Measurements from ENCODE around the gene ABCA3.

Gene ABCA3

DNA sequence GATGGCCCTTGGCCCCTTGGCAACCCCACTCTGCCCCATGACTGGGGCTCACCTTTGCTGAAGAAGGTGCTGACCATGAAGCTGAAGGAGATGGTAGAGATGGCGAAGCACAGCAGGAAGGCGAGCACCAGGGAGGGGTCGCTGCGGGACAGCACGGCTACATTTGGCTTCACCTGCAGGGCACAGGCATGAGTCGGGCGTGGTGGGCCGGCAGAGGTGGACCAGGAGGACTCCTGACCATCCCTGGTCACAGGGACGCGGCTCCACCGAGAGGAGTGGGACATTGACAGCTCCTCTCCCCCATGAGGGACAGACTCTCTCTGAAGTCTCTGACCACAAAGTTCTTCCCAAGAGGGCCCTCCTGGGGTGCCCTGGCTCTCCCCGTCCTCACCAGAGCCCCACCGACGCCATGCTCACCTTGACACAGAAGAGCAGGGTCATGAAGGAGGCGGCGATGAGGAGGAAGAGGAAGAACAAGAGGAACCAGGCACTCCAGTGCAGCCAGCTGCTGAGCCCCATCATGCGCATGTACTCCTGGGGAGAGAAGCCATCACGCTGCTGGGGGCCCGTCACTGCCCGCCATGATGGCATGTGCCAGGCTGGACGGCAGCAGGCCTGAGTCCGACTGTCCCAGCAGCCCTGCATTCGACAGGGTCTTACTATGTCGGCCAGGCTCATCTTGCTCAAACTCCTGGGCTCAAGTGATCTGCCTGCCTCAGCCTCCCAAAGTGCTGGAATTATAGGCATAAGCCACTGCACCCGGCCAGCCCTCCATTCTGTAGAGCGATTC, 23.1 kb downstream of the ABCA3 start:
- H3K27me3 ChIP-seq (ENCODE audit: insufficient read depth, low read length, poor library complexity), result no peaks in the 10 kb centered on the region
- no peaks in the 10 kb centered on the region for H3K79me1 ChIP-seq (ENCODE audit: low read length)
- H3K4me3 ChIP-seq (ENCODE audit: low read length), result no peak overlapping the region
- no peak overlapping the region for H4K8ac ChIP-seq (ENCODE audit: low read depth, low read length)
- no peak overlapping the region for H3K27ac ChIP-seq (ENCODE audit: low read depth, low read length)
- H3K4me1 ChIP-seq (ENCODE audit: control insufficient read depth, low read depth, low read length), result no peaks in the 10 kb centered on the region
- no peak overlapping the region for H3K9ac ChIP-seq (ENCODE audit: low read length)
- H3K56ac ChIP-seq (ENCODE audit: low read length), result no peak overlapping the region
- no peak overlapping the region for H3K4me2 ChIP-seq (ENCODE audit: low read length)
- H4K5ac ChIP-seq (ENCODE audit: low read length), result no peak overlapping the region
- no peak for DNase-seq
- H3K4ac ChIP-seq (ENCODE audit: low read depth, low read length), result no peak overlapping the region
- H3K23ac ChIP-seq (ENCODE audit: low read length), result no peak overlapping the region
- no peaks in the 10 kb centered on the region for H3K79me2 ChIP-seq (ENCODE audit: control insufficient read depth, insufficient read depth, low read length)
- H3K18ac ChIP-seq (ENCODE audit: low read length), result no peak overlapping the region
- H2BK5ac ChIP-seq (ENCODE audit: low read length), result no peak overlapping the region
- no peaks in the 10 kb centered on the region for H3K36me3 ChIP-seq (ENCODE audit: control insufficient read depth, insufficient read depth, low read length)
- WGBS (ENCODE audit: extremely low coverage, insufficient coverage, low lambda C conversion rate), result no CpG with 5 or more reads among the region's 26 CpGs
- H2BK120ac ChIP-seq (ENCODE audit: low read depth, low read length), result no peak overlapping the region
- H2AK5ac ChIP-seq (ENCODE audit: low read length), result no peak overlapping the region
- H2BK15ac ChIP-seq (replicated peaks; ENCODE audit: low read depth), result no peak overlapping the region

DNA sequence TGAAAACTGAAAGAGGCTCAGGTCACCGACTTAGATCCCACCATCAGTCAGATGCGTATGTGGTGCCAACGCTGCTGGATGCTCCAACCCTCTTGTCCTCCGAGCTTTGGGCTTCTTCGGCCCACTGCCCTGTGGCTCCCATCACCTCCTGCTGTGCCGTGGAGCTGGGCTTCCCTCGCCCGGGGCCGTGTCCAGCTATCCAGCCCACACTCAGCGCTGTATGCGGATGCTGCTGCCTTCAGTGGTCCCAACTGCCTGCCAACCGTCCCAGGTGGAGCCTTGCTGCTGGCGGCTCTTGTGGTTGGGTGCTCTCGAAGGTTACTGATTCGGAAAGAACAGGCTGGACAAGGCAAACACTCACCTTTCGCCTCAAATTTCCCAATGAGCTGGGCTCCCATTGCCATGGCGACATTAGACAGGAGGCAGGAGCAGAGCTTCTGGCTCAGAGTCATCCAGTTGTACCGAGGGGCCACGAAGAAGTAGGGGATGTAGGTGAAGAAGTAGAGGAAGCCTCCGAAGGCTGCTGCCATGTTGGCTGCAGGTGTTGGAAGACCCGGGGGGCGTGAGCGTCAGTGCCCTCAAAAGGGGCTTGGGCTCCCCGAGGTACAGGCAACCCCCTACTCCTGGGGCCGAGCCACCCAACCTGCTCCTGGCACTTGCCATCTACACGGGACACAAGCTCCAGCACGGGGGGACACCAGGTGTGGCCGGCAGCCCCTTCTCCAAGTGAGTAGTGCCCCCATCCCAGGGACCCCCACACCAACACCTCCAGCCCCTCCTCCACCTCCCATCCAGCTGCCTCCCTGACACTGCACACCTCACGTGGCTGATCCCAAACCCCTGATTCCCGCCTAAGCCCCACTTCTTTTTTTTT, 32.2 kb downstream of the ABCA3 start:
- Histone ChIP-seq H3K4ac (ENCODE audit: low read depth, low read length) (no peak overlapping the region), H3K4me2 (ENCODE audit: low read length) (no peak overlapping the region), H3K27me3 (ENCODE audit: insufficient read depth, low read length, poor library complexity) (no peaks in the 10 kb centered on the region), H4K8ac (ENCODE audit: low read depth, low read length) (no peak overlapping the region), H3K27ac (ENCODE audit: low read depth, low read length) (no peak overlapping the region), H2BK120ac (ENCODE audit: low read depth, low read length) (no peak overlapping the region), H3K9ac (ENCODE audit: low read length) (no peak overlapping the region), H3K56ac (ENCODE audit: low read length) (no peak overlapping the region), H2AK5ac (ENCODE audit: low read length) (no peak overlapping the region), H3K36me3 (ENCODE audit: control insufficient read depth, insufficient read depth, low read length) (no peaks in the 10 kb centered on the region), H3K23ac (ENCODE audit: low read length) (no peak overlapping the region), H3K4me1 (ENCODE audit: control insufficient read depth, low read depth, low read length) (no peaks in the 10 kb centered on the region), H3K79me2 (ENCODE audit: control insufficient read depth, insufficient read depth, low read length) (no peaks in the 10 kb centered on the region), H3K79me1 (ENCODE audit: low read length) (no peaks in the 10 kb centered on the region), H3K4me3 (ENCODE audit: low read length) (no peak overlapping the region), H2BK5ac (ENCODE audit: low read length) (no peak overlapping the region), H2BK15ac (replicated peaks; ENCODE audit: low read depth) (no peak overlapping the region), H3K18ac (ENCODE audit: low read length) (no peak overlapping the region), H4K5ac (ENCODE audit: low read length) (no peak overlapping the region)
- no CpG with 5 or more reads among the region's 30 CpGs for WGBS (ENCODE audit: extremely low coverage, insufficient coverage, low lambda C conversion rate)
- DNase-seq, result no peak

DNA sequence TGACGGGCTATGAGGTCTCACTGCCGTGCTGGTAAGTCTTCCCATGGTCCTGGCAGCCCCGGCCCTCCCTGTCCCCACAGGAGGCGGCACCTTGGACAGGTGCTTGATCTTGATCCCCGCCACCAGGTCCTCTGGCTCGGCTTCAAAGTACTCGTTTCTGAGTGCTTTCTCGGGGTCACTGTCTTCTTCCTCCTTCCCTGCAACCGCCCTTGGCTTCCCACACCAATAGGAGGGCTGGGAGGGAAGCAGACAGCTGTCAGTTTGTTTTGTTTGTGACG, 40.7 kb downstream of the ABCA3 start:
- WGBS (ENCODE audit: extremely low coverage, insufficient coverage, low lambda C conversion rate), result no CpG with 5 or more reads among the region's 10 CpGs
- no peak overlapping the region for H2AK5ac ChIP-seq (ENCODE audit: low read length)

GRCh38 chr16:2299121-2299914, 41.2 kb downstream of the ABCA3 start:
- no peak overlapping the region for H3K4me3 ChIP-seq (ENCODE audit: low read length)
- no peak overlapping the region for H2AK5ac ChIP-seq (ENCODE audit: low read length)
- H3K27me3 ChIP-seq (ENCODE audit: insufficient read depth, low read length, poor library complexity), result no peaks in the 10 kb centered on the region
- WGBS (ENCODE audit: extremely low coverage, insufficient coverage, low lambda C conversion rate), result no CpG with 5 or more reads among the region's 31 CpGs
- H3K79me1 ChIP-seq (ENCODE audit: low read length), result no peaks in the 10 kb centered on the region
- no peak overlapping the region for H4K8ac ChIP-seq (ENCODE audit: low read depth, low read length)
- no peaks in the 10 kb centered on the region for H3K36me3 ChIP-seq (ENCODE audit: control insufficient read depth, insufficient read depth, low read length)
- H3K9ac ChIP-seq (ENCODE audit: low read length), result no peak overlapping the region
- no peak overlapping the region for H3K18ac ChIP-seq (ENCODE audit: low read length)
- no peak overlapping the region for H4K5ac ChIP-seq (ENCODE audit: low read length)
- H3K27ac ChIP-seq (ENCODE audit: low read depth, low read length), result no peak overlapping the region
- H3K23ac ChIP-seq (ENCODE audit: low read length), result no peak overlapping the region
- no peaks in the 10 kb centered on the region for H3K79me2 ChIP-seq (ENCODE audit: control insufficient read depth, insufficient read depth, low read length)
- H3K4ac ChIP-seq (ENCODE audit: low read depth, low read length), result no peak overlapping the region
- no peaks in the 10 kb centered on the region for H3K4me1 ChIP-seq (ENCODE audit: control insufficient read depth, low read depth, low read length)
- no peak overlapping the region for H3K56ac ChIP-seq (ENCODE audit: low read length)
- no peak overlapping the region for H2BK5ac ChIP-seq (ENCODE audit: low read length)
- H2BK15ac ChIP-seq (replicated peaks; ENCODE audit: low read depth), result no peak overlapping the region
- H2BK120ac ChIP-seq (ENCODE audit: low read depth, low read length), result no peak overlapping the region
- DNase-seq, result no peak
- no peak overlapping the region for H3K4me2 ChIP-seq (ENCODE audit: low read length)

More for the DNA sequence above, 40.7 kb downstream of the ABCA3 start:
- H4K8ac ChIP-seq (ENCODE audit: low read depth, low read length), result no peak overlapping the region
- H3K23ac ChIP-seq (ENCODE audit: low read length), result no peak overlapping the region
- no peak overlapping the region for H3K4ac ChIP-seq (ENCODE audit: low read depth, low read length)
- no peaks in the 10 kb centered on the region for H3K27me3 ChIP-seq (ENCODE audit: insufficient read depth, low read length, poor library complexity)
- no peaks in the 10 kb centered on the region for H3K4me1 ChIP-seq (ENCODE audit: control insufficient read depth, low read depth, low read length)
- H3K36me3 ChIP-seq (ENCODE audit: control insufficient read depth, insufficient read depth, low read length), result no peaks in the 10 kb centered on the region
- H3K9ac ChIP-seq (ENCODE audit: low read length), result no peak overlapping the region
- no peak overlapping the region for H3K4me3 ChIP-seq (ENCODE audit: low read length)
- no peaks in the 10 kb centered on the region for H3K79me1 ChIP-seq (ENCODE audit: low read length)
- H3K4me2 ChIP-seq (ENCODE audit: low read length), result no peak overlapping the region
- no peak overlapping the region for H2BK15ac ChIP-seq (replicated peaks; ENCODE audit: low read depth)
- no peaks in the 10 kb centered on the region for H3K79me2 ChIP-seq (ENCODE audit: control insufficient read depth, insufficient read depth, low read length)
- H2BK5ac ChIP-seq (ENCODE audit: low read length), result no peak overlapping the region
- no peak overlapping the region for H3K18ac ChIP-seq (ENCODE audit: low read length)
- H3K56ac ChIP-seq (ENCODE audit: low read length), result no peak overlapping the region
- DNase-seq, result no peak
- no peak overlapping the region for H3K27ac ChIP-seq (ENCODE audit: low read depth, low read length)
- H4K5ac ChIP-seq (ENCODE audit: low read length), result no peak overlapping the region
- H2BK120ac ChIP-seq (ENCODE audit: low read depth, low read length), result no peak overlapping the region

DNA sequence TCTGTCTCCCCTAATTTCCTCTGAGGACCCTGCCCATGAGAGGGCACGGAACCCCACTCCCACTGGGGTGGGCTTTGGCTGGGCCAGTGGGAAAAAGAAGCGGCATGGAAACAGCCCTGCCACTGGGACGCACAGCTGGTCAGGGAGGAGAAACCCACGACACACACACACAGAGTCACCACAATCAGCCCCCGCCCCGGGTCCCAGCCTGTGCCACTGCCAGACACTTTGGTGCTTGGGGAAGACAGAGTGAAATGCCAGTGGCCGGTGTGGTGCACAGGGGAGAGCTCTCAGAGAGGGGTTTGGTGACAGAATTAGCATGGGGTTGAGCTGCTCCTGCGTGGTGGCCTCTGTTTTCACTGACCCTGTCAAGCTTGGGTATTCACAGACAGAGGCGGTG, 41.9 kb downstream of the ABCA3 start:
- no peak for DNase-seq
- no peak overlapping the region for H2BK5ac ChIP-seq (ENCODE audit: low read length)
- H2BK15ac ChIP-seq (replicated peaks; ENCODE audit: low read depth), result no peak overlapping the region
- no peak overlapping the region for H2BK120ac ChIP-seq (ENCODE audit: low read depth, low read length)
- no peak overlapping the region for H4K5ac ChIP-seq (ENCODE audit: low read length)
- H3K27me3 ChIP-seq (ENCODE audit: insufficient read depth, low read length, poor library complexity), result no peaks in the 10 kb centered on the region
- no peak overlapping the region for H3K4me2 ChIP-seq (ENCODE audit: low read length)
- H3K27ac ChIP-seq (ENCODE audit: low read depth, low read length), result no peak overlapping the region
- no peak overlapping the region for H2AK5ac ChIP-seq (ENCODE audit: low read length)
- no peaks in the 10 kb centered on the region for H3K79me2 ChIP-seq (ENCODE audit: control insufficient read depth, insufficient read depth, low read length)
- no peak overlapping the region for H3K56ac ChIP-seq (ENCODE audit: low read length)
- H3K36me3 ChIP-seq (ENCODE audit: control insufficient read depth, insufficient read depth, low read length), result no peaks in the 10 kb centered on the region
- H3K18ac ChIP-seq (ENCODE audit: low read length), result no peak overlapping the region
- no peak overlapping the region for H4K8ac ChIP-seq (ENCODE audit: low read depth, low read length)
- WGBS (ENCODE audit: extremely low coverage, insufficient coverage, low lambda C conversion rate), result no CpG with 5 or more reads among the region's 9 CpGs
- no peak overlapping the region for H3K4me3 ChIP-seq (ENCODE audit: low read length)
- H3K23ac ChIP-seq (ENCODE audit: low read length), result no peak overlapping the region
- H3K79me1 ChIP-seq (ENCODE audit: low read length), result no peaks in the 10 kb centered on the region
- H3K4me1 ChIP-seq (ENCODE audit: control insufficient read depth, low read depth, low read length), result no peaks in the 10 kb centered on the region
- H3K4ac ChIP-seq (ENCODE audit: low read depth, low read length), result no peak overlapping the region
- no peak overlapping the region for H3K9ac ChIP-seq (ENCODE audit: low read length)

Data from mesendoderm (in vitro differentiated cells).